Tibial nerve (tissue), 4 donors: ENCODE results near the gene MMGT1.

Source experiments
- CTCF ChIP-seq, 5 experiments: fragments of 200-600 bp in 3 of 5; fragments of 450-650 bp in 2 of 5; sonication (generic) in 3 of 5; IDR thresholded peaks; one replicate each; pipeline ENCODE4 v1.5.1; 2016 to 2019; ENCODE audit warnings: antibody characterized with exemption in 5 of 5, mild to moderate bottlenecking in 3 of 5, moderate library complexity in 2 of 5
- EP300 ChIP-seq, 2 donors: sonication (generic); formaldehyde crosslinking; IDR thresholded peaks; one replicate each; pipeline ENCODE4 v1.6.1; 2017; ENCODE audit warnings: antibody characterized with exemption in 2 of 2, mild to moderate bottlenecking in 1 of 2
- POLR2A ChIP-seq, 2 donors: fragments of 450-650 bp; IDR thresholded peaks; one replicate each; pipeline ENCODE4 v1.6.1; 2017; ENCODE audit warnings: antibody characterized with exemption in 2 of 2, mild to moderate bottlenecking in 2 of 2, moderate library complexity in 2 of 2

DNA sequence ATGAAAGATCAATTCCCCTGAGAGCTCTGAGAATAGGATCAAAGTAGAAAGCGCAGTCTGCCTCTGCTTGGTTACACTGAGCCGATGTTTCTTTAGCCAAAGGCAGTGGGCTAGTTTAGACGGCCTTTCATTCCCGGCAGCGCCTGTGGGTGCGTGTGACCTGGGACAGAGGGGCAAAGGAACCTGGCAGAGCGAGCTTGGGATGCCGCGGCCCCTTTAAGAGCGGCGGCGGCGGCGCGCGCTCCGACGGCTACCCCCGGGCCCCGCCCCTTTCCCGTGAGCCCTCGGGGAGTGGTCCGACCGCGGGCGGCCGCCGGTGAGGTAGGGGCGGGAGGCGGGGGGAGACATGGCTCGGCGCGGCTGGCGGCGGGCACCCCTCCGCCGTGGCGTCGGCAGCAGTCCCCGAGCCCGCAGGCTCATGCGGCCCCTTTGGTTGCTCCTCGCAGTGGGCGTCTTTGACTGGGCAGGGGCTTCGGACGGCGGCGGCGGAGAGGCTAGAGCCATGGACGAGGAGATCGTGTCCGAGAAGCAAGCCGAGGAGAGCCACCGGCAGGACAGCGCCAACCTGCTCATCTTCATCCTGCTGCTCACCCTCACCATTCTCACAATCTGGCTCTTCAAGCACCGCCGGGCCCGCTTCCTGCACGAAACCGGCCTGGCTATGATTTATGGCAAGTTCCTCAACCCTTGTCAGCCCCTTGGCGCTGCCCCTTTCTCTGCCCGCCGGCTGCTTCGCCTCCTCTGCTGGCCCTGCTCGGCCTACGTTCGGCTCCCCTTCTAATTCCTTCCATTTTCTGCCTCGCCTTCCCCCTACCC lies 11.6 kb upstream of the MMGT1 start, which contains the start of gene SLC9A6:
- TF ChIP-seq CTCF (IDR thresholded peaks at IDR 0.05) (no peak), POLR2A (IDR thresholded peaks at IDR 0.05) (peak in 1 of 2 donors; percentile 42), EP300 (IDR thresholded peaks at IDR 0.05) (peak in 1 of 2 donors; percentile 64)
